Uterus (tissue), 2 donors: ENCODE data around the gene NECTIN2.

Source experiments
- CTCF ChIP-seq, 4 experiments: fragments of 200-600 bp in 2 of 4; fragments of 450-650 bp in 2 of 4; sonication (generic) in 2 of 4; IDR thresholded peaks; one replicate each; pipeline ENCODE4 v1.5.1; 2016 to 2019; ENCODE audit warnings: antibody characterized with exemption in 4 of 4, mild to moderate bottlenecking in 2 of 4, moderate library complexity in 1 of 4
- POLR2A ChIP-seq, 2 donors: fragments of 450-650 bp; IDR thresholded peaks; one replicate each; pipeline ENCODE4 v1.6.1; 2016; ENCODE audit warnings: antibody characterized with exemption in 2 of 2, mild to moderate bottlenecking in 1 of 2, moderate library complexity in 1 of 2

- TF ChIP-seq CTCF (IDR thresholded peaks at IDR 0.05) (no peak), POLR2A (IDR thresholded peaks at IDR 0.05) (no peak)
These were observed 54.5 kb downstream of the NECTIN2 start for GRCh38 chr19:44900328-44901244.
